Measurements from ENCODE around the gene RGS16.

The RGS16 gene

DNA sequence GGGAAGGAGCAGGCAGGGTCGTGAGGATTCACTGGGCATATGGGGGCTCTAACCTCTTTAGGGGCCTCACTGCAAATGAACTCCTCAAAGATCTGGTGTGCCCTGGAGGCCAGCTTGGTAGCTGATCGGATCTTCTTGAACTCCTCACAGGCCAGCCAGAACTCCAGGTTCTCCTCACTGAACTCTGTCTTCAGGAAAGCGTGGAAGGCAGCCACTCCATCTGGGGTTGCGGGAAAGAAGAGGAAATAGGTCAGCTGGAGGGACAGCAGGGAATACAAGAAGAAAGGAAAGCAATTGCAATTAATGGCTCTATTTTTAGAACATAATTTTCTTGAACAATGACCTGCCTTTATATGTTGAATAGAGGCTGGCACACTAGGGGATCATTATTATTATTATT lies 2.3 kb downstream of the RGS16 start:
- no peak overlapping the region for H2AFZ ChIP-seq (ENCODE audit: low read depth, low read length)

DNA sequence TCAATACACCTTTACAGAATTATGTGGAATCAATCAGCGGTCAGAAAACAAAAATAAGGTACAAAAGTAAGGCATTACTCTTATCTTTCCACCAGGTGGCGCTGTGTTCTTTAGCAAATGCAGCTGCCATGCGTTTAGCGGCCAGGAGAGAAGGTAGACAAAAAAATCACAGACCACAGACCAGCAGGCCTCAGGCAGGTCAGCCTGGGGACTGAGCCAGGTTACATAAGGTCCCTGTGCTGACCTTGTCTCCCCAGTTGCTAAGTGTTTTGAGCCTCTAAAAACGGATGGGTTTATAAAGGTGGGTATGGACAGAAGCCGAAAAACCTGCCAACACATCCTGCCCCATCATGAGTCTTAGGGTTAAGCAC lies 2.8 kb downstream of the RGS16 start:
- peaks cover 30% of the 10 kb centered on the region for H3K79me2 ChIP-seq (ENCODE audit: insufficient read depth, low read length)
- H4K20me1 ChIP-seq (ENCODE audit: insufficient read depth, low read length): peaks cover 34% of the 10 kb centered on the region; the same call in 1 of the 2 replicates
- peak overlapping the region; percentile 76 for H3K4me2 ChIP-seq (ENCODE audit: insufficient read depth, low read length)
- DNase-seq: peak; percentile 66
- H2AFZ ChIP-seq (ENCODE audit: low read depth, low read length): peak overlapping the region; percentile 12; the same call in 1 of the 2 replicates
- TF ChIP-seq, protein P1, sequence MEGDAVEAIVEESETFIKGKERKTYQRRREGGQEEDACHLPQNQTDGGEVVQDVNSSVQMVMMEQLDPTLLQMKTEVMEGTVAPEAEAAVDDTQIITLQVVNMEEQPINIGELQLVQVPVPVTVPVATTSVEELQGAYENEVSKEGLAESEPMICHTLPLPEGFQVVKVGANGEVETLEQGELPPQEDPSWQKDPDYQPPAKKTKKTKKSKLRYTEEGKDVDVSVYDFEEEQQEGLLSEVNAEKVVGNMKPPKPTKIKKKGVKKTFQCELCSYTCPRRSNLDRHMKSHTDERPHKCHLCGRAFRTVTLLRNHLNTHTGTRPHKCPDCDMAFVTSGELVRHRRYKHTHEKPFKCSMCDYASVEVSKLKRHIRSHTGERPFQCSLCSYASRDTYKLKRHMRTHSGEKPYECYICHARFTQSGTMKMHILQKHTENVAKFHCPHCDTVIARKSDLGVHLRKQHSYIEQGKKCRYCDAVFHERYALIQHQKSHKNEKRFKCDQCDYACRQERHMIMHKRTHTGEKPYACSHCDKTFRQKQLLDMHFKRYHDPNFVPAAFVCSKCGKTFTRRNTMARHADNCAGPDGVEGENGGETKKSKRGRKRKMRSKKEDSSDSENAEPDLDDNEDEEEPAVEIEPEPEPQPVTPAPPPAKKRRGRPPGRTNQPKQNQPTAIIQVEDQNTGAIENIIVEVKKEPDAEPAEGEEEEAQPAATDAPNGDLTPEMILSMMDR (IDR thresholded peaks at IDR 0.05; ENCODE audit: borderline replicate concordance, extremely low read depth, low read length, poor library complexity, severe bottlenecking): peak; percentile 86
- TF ChIP-seq EZH2 (IDR thresholded peaks at IDR 0.05; ENCODE audit: borderline replicate concordance, low read depth, low read length, severe bottlenecking): no peak
- H3K27me3 ChIP-seq (ENCODE audit: insufficient read depth, low read length, poor library complexity): no peaks in the 10 kb centered on the region
- peak overlapping the region in 1 of 2 experiments; percentile 66; a peak in 2 of 4 replicates for H3K4me3 ChIP-seq (ENCODE audit: low read depth in 1 of 2, low read length in 2 of 2)
- peaks cover 41% of the 10 kb centered on the region for H3K36me3 ChIP-seq (ENCODE audit: insufficient read depth, low read length)
- H3K4me1 ChIP-seq (ENCODE audit: insufficient read depth, low read length): peaks cover 49% of the 10 kb centered on the region
- no peak for ATAC-seq (ENCODE audit: insufficient read depth, low read depth)
- no peaks in the 10 kb centered on the region for H3K9me3 ChIP-seq (ENCODE audit: insufficient read depth, low read length, severe bottlenecking)
- peak overlapping the region; percentile 36 for H3K9ac ChIP-seq (ENCODE audit: low read depth, low read length)
- H3K27ac ChIP-seq (ENCODE audit: low read length): peak overlapping the region; percentile 61

More for the DNA sequence above, 2.3 kb downstream of the RGS16 start:
- peak overlapping the region; percentile 36 for H3K9ac ChIP-seq (ENCODE audit: low read depth, low read length)
- TF ChIP-seq, protein P1 (IDR thresholded peaks at IDR 0.05; ENCODE audit: borderline replicate concordance, extremely low read depth, low read length, poor library complexity, severe bottlenecking): no peak
- no peak for TF ChIP-seq EZH2 (IDR thresholded peaks at IDR 0.05; ENCODE audit: borderline replicate concordance, low read depth, low read length, severe bottlenecking)
- H4K20me1 ChIP-seq (ENCODE audit: insufficient read depth, low read length): peaks cover 34% of the 10 kb centered on the region; the same call in 1 of the 2 replicates
- peaks cover 41% of the 10 kb centered on the region for H3K36me3 ChIP-seq (ENCODE audit: insufficient read depth, low read length)
- DNase-seq (no peak), ATAC-seq (ENCODE audit: insufficient read depth, low read depth) (no peak)
- peak overlapping the region in 1 of 2 experiments; percentile 66; a peak in 3 of 4 replicates for H3K4me3 ChIP-seq (ENCODE audit: low read depth in 1 of 2, low read length in 2 of 2)
- peaks cover 30% of the 10 kb centered on the region for H3K79me2 ChIP-seq (ENCODE audit: insufficient read depth, low read length)
- H3K4me2 ChIP-seq (ENCODE audit: insufficient read depth, low read length): peak overlapping the region; percentile 76
- peaks cover 49% of the 10 kb centered on the region for H3K4me1 ChIP-seq (ENCODE audit: insufficient read depth, low read length)
- H3K9me3 ChIP-seq (ENCODE audit: insufficient read depth, low read length, severe bottlenecking): no peaks in the 10 kb centered on the region
- no peaks in the 10 kb centered on the region for H3K27me3 ChIP-seq (ENCODE audit: insufficient read depth, low read length, poor library complexity)
- H3K27ac ChIP-seq (ENCODE audit: low read length): peak overlapping the region; percentile 61

DNA sequence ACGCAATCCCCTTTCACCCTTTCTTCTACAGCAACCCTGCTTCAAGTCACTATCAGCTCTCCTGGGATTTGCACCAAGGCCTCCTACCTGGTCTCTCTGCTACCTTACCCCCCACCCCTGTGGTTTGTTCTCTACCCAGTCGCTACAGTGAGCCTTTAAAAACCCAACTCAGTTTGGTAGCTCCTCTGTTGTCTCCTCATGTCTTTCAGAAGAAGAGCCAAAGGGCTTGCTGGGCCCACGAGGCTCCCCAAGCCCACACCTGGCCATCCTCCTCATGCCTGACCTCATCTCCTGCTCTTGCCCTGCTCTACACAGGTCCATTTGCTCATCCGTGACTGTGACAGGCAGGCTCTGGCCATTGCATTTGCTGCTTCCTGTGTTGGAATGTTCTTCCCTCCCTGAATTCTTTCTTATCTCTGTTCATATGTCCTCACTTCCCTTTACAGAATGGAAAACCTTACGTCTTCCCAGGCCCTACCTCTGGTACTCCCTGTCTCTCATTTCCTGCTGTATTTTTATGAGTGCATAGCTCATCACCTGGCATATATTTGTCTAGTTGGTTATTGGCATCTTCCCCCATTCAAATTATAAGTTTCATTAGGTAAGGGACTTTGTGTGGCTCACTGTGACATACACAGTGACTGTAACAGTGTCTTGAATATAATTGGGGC lies 3.3 kb downstream of the RGS16 start:
- H3K27ac ChIP-seq (ENCODE audit: low read length): peak overlapping the region; percentile 38; the same call in 1 of the 2 replicates
- peak overlapping the region; percentile 76 for H3K4me2 ChIP-seq (ENCODE audit: insufficient read depth, low read length)
- H3K36me3 ChIP-seq (ENCODE audit: insufficient read depth, low read length): peaks cover 41% of the 10 kb centered on the region
- H3K27me3 ChIP-seq (ENCODE audit: insufficient read depth, low read length, poor library complexity): no peaks in the 10 kb centered on the region
- H3K9me3 ChIP-seq (ENCODE audit: insufficient read depth, low read length, severe bottlenecking): no peaks in the 10 kb centered on the region
- H3K4me3 ChIP-seq (ENCODE audit: low read depth in 1 of 2, low read length in 2 of 2): peak overlapping the region in 1 of 2 experiments; percentile 16; a peak in 1 of 4 replicates
- no peak overlapping the region for H2AFZ ChIP-seq (ENCODE audit: low read depth, low read length)
- ATAC-seq (ENCODE audit: insufficient read depth, low read depth) (no peak), DNase-seq (no peak)
- H4K20me1 ChIP-seq (ENCODE audit: insufficient read depth, low read length): peaks cover 34% of the 10 kb centered on the region; the same call in 1 of the 2 replicates
- TF ChIP-seq, protein P1 (IDR thresholded peaks at IDR 0.05; ENCODE audit: borderline replicate concordance, extremely low read depth, low read length, poor library complexity, severe bottlenecking): no peak
- no peak for TF ChIP-seq EZH2 (IDR thresholded peaks at IDR 0.05; ENCODE audit: borderline replicate concordance, low read depth, low read length, severe bottlenecking)
- peaks cover 30% of the 10 kb centered on the region for H3K79me2 ChIP-seq (ENCODE audit: insufficient read depth, low read length)
- no peak overlapping the region for H3K9ac ChIP-seq (ENCODE audit: low read depth, low read length)
- peaks cover 49% of the 10 kb centered on the region for H3K4me1 ChIP-seq (ENCODE audit: insufficient read depth, low read length)
